HG03354 (cell line): ENCODE measurements around the gene CA11.
"Not testable (repeated sequence)": the region's sequence is repeated elsewhere in the genome, so short reads cannot be mapped to it uniquely, and the experiment has no call there.

Experiments used
- ATAC-seq: cut with Tn5 transposase; IDR thresholded peaks from one replicate; pipeline ENCODE4 v1.9.1; 2021; ENCODE audit warnings: mild to moderate bottlenecking; ENCODE audit not compliant: unreplicated experiment, poor library complexity, severe bottlenecking

The CA11 gene

DNA sequence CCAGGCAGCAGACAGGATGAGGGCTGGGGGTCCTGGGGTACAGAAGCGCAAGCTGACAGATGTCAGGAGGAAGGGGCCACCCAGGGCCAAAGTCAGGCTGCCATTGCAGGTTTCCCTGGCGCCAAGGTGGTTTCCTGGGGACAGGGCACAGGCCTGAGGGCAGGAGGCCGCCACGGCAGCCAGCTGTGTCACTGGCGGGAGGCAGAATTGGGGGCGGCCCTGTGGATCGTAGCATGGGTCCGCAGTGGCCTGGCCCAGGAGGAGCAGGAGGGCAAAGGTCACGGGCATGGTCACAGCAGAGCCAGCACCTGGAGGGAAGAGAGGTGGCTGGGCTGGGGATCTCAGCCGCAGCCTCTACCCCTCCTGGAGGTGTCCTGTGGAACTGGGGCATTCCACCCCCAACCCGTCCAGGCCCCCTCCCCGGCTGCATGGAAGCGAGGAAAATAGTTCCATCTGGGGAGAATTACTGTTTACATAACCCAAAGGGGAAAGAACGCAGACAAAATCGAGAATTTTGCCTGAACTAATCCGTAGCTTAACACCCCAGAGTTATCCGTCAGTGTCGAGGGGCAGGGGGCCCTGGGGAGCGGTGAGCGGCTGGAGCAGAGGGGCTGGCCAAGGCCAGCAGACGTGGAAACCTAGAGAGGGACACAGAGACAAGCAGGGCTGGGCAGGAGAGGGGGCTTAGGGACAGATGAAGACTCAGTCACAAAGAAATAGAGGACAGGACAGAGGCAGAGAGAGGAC lies 24.9 kb upstream of the CA11 start:
- ATAC-seq, result no peak

DNA sequence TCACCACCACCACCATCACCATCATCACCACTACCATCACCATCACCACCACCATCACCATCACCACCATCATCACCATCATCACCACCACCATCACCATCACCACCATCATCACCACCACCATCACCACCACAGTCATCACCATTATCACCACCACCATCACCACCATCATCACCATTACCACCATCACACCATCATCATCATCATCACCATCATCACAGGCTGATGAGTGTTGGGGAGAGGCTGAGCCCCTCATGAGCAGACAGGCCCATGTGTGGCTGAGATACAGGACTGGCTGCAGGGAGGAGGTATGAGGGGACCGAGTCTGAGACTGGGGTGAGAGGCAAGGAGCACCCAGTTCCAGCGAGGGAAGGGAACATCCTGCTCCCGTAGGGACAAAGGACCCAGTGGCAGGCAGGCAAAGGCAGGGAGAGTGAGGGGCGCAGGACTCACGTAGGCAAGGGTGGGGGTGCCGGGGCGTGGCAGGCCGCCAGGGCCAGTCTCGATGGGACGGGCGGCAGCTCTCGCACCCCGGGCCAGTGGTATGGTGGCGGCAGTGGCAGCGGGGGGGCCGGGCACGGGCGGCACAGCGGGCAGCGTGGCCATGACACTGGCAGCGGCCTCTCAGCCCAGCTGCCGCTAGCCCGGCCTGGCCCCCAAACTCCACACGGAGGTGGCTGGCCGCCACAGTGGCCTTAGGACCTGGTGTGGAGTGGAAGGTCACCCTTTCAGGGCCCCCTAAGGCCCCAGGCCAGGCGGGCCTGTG lies 24.1 kb upstream of the CA11 start:
- no peak for ATAC-seq

DNA sequence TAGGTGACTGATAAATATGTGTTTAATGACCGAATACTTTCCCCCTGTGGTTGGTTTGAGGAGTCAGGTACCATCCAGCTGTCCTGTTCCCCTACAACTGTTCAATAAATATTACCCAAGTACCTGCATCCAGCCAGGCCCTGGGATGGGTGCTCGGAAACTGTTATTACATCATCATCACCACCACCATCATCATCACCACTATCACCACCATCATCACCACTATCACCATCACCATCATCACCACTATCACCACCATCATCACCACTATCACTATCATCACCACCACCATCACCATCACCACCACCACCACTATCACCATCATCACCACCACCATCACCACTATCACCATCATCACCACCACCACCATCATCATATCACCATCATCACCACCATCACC lies 22.8 kb upstream of the CA11 start:
- ATAC-seq, result no peak

DNA sequence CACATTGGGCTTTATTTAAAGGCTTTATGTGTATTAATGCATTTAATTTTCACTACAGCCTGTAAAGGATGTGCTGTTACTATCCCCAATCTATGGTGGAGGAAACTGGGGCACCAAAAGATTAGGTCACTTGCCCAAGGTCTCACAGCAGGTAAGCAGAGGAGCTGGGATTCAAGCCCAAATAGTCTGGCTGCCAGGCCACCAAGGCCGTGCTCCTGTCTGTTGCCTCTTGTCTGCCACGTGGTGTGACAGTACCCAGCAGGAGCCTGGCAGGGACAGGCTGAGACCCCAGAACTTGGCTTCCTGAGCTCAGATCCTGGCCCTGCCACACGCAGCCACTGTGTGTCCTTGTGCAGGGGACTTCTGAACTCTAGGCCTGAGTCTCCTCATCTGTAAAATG lies 22.3 kb upstream of the CA11 start:
- no peak for ATAC-seq

DNA sequence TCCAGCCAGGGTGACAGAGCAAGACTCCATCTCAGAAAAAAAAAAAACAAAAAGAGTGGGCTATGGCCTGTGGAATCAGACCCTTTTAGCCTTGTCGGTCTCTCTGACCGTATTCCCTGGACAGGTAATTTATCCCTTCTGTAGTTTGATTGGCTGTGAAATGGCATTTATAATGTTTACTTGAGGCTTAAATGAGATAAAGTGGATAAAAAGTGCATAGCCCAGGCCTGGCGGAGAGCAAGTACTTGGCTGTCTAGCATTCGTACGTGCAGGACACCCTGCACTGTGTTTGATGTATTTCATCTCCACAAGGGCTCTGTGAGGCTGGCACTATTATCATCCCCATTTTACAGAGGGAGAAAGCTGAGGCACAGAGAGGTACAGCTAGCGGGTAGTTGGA lies 19.8 kb upstream of the CA11 start:
- no peak for ATAC-seq

DNA sequence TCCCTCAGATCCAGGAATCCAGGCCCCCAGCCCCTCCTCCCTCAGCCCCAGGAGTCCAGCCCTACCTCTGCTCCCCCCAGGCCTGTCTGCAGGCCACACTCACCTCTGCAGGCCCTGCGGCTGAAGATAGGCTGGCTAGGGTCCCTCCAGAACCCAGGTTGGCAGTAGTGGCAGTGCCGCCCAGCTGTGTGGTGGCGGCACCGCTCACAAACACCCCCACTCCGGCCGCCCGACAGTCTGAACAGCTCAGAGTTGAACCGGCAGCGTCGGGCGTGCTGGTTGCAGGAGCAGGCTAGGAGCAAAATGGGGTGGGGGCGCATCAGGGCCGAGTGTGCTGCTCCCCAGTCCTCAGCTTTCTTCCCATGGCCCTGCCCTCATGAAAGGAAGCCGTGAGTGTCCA lies 18.5 kb upstream of the CA11 start:
- ATAC-seq, result no peak

DNA sequence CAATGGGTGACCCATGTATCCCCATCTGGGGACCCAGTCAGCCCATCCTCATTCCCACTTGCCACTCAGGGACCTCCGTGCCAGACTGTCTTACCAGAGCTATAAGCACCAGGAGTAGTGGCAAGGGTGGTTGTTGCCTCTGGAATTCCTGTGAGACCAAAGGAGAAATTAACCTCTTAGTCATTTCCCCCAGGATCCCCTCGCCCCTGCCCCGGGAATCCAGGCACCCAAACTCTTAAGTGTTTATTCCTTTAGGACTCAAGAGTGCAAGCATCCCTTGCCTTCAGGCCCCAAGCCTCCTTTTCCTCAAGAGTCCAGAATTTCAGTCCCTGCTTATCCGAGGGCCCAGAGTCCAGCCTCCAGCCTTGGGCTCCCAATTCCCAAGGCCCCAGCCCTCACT lies 17.7 kb upstream of the CA11 start:
- no peak for ATAC-seq

DNA sequence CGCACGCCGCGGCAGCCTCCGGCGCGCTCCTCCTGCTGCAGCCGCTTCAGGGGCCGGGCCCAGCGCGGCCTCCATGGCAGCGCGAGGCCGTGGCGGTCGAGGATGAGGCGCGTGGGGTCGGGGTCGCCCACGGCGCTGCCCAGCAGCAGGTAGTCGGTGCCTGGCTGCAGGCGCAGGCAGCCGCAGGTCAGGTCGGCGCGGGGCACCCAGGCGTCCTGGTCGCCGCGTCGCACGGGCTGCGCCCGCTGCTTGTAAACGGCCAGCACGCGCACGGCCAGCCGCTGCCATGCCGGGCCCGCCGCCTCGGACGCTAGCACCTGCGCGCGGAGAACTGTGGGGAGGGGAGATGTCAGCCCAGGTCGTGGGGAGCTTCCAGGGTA lies 15.7 kb upstream of the CA11 start:
- ATAC-seq, result no peak

DNA sequence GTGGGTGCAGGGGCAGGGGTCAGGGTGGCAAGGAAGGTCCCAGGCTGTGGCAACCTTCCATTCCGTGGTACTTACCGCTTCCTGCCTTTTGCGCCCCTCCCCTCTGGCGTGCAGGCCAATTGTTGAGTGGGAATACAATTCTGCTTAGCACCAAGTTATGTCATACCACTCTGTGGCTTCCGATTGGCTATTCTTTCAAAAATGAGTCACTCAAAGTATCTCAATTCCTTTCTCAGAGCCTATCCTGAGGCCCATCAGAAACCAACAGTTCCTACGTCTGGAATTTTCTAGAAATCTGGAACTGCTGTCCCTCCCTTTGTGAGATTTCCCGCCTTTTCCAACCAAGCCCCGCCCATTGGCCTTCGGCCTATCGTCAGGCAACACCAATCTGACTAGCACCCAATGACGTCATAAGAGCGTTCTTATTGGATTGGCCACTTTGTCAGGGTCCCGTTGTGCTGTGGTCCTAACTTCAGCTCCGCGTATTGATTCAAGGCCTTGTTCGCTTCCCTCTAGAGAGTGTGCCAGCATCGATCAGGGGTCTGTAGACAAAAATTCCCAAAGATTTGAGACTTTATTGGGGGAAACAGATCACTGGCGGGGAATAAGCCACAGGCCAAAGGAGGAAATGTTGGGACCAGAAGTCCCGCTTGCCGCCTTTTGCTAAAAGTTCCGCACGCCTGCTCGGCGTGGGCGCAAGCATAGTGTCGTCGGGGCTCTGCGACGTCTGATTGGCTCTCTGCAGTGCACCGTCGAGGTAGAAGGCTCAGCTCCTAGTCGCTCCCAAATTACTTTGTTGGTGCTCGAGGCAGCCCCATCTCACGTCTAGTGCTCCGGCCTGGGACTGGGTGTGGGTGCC lies 15.1 kb upstream of the CA11 start:
- ATAC-seq, result peak; percentile 91

DNA sequence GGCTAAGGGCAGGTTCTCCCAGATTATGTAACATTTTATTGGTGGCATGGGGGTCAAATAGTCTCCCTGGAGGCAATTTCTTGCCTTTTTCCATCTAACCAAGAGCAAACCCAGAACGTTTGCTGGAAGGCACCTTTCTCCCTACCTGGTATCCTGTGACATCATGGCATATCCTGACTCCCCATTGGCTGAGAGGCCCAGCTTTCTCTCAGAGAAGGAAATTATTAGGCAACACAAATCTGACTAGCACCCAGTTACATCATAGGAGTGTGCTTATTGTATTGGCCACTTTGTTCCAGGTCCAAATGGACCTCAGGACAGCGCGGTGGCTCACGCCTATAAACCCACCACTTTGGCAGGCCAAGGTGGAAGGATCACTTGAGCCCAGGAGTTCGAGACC lies 13.8 kb upstream of the CA11 start:
- ATAC-seq, result no peak

DNA sequence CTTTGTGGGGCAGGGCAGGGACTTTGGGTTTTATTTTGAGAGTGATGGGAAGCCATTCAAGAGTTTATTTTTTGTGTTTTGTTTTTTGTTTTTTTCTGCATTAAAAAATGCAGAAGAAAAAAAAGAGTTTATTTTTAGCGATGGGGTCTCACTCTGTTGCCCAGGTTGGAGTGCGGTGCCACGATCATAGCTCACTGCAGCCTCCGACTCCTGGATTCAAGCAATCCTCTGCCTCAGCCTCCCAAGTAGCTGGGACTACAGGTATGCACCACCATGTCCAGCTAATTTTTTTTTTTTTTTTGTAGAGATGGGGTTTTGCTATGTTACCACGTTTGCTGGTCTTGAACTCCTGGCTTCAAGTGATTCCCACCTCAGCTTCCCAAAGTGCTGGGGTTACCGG lies 12.5 kb upstream of the CA11 start:
- ATAC-seq, result no peak

DNA sequence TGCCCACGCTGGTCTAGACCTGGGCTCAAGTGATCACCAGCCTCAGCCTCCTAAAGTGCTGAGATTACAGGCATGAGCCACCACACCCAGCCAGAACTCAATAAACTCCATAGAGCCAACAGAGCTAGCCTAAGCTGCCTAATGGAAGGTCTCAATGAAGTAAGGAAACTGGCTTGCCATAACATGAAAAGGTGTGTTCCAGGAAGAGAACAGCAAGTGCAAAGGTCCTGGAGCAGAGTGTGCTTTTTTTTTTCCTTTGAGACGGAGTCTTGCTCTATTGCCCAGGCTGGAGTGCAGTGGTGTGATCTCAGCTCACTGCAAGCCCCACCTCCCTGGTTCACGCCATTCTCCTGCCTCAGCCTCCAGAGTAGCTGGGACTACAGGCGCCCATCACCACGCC lies 11.8 kb upstream of the CA11 start:
- ATAC-seq, result not testable (repeated sequence)

DNA sequence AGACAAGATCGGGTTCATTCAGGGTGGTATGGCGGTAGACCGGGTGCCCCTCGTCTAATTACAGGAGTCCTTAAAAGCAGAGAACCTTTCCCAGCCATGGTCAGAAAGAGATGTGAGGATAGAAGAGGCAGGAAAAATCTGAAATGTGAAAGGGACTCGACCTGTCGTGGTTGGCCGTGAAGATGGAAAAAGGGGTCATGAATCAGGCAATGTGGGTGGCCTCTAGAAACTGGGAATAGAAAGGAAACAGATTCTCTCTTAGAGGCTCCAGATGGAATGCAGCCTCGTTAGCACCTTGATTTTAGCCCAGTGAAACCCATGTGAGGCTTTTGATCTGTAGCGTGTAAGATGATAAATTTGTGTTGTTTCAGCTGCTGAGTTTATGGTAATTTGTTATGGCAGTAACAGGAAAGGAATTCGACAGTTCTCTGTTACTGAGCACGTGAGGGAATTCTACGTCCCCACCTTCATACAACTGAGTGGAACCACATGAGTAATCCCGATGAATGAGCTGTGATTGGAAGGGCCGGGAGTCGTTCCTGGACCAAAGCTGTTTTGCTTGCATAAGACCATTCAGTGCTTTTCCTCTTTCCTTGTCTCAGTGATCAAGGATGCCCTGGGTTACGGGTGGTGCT lies 11.0 kb upstream of the CA11 start:
- ATAC-seq, result no peak

DNA sequence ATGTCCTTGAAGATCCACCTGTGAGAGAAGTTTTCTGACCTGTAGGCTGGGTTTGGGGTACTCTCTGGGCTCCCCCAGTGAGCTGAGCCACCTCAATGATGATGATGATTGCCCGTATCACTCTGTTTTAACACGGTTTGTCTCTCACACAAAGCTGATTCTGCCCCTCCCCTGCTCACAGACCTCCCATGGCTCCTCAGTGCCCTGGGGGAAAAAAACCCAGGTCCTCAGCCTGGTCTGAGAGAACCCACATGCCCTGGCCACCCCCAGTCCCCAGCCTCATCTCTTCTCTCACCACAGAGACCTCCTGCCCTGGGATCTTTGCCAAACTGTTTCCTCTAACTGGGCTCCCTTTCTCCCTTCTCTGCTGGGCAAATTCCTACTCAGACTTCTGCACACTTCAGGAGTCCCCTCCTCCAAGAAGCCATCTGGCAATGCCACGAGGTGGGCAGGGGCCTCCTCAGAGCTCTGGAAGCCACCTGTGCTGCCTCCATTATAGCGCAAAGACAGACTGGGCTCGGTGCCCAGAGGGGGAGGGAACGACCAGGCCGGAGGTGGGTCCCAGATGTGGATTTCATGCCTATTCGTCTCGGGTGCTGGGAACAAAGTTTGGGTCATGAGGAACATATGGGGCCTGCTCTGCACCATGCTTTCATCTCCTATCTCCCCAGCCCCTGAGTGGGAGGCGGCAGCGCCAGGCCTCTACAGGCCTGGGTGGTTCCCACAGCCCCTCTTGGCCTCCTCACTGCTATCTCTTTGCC lies 8.5 kb upstream of the CA11 start:
- ATAC-seq, result no peak

DNA sequence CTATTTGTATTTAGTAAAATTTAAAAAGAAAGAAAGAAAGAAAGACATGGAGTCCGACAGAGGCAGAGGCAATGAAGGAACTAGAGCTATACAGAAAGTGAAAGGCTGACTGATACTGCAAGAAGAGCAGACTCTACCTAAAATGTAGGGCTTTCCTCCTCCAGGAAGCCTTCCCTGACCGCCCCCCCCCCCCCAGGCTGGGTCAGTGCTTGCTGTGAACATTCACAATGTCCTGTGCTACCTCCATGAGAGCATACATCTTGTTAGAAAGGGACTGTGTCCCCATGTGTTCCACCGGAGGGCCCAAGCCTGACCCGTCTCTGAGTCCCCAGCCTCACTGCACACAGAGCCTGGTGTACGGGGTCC lies 5.7 kb upstream of the CA11 start:
- ATAC-seq, result no peak

DNA sequence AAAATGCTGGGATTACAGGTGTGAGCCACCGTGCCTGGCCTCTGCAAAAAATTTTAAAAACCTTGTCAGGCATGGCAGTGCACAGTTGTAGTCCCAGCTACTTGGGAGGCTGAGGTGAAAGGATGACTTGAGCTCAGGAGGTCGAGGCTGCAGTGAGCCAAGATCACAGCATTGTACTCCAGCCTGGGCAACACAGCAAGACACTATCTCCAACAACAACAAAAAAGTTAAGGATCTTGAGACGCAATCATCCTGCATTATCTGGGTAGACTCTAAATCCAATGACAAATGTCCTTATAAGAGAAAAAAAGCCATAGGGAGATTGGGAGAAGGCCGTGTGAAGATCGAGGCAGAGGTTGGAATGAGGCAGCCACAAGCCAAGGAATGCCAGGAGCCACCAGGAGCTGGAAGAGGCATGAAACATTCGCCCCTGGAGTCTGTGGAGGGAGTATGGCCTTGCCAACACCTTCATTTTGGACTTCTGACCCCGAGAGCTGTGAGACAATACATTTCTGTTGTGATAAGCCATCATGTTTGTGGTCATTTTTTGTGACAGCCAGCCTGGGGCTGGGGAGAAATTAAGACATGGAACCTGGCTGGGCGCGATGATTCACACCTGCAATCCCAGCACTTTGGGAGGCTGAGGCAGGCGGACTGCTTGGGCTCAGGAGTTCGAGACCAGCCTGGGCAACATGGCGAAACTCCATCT lies 5.1 kb upstream of the CA11 start:
- ATAC-seq, result no peak

DNA sequence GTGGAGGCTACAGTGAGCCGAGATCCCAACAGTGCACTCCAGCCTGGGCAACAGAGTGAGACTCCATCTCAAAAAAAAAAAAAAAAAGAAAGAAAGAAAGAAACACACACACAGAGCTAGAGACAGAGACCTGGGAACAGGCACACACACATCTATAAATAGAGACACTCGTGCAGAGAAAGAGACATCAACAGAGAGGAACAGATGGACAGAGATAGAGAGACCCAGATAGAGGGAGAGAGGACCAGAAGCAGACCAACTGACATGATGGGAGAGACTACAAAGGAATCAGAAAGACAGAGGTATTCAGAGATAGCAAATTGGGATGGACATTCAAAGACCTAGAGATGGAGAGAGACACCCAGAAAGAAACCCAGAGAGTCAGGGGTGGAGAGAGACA lies 2.1 kb upstream of the CA11 start:
- no peak for ATAC-seq

DNA sequence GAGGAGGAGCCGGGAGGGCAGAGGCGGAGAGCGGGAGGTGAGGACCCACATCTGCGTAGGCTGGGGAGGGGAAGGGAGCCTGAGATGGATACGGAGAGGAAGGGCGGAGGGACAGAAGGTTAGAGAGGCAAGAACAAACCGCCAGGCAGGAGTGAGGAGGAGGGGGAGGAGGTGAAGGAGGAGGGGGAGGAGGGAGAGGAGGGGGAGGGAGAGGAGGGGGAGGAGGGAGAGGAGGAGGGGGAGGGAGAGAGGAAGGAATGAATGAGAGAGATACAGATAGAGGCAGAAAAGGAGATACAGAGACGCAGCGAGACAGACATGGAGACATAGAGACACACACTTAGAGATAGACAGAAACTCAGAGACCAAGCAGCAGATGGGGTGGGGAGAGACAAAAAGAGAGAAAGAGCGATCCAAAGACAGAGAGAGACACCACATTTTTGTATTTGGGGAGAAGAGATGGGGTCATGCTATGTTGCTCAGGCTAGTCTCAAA lies 782 bp upstream of the CA11 start:
- no peak for ATAC-seq

DNA sequence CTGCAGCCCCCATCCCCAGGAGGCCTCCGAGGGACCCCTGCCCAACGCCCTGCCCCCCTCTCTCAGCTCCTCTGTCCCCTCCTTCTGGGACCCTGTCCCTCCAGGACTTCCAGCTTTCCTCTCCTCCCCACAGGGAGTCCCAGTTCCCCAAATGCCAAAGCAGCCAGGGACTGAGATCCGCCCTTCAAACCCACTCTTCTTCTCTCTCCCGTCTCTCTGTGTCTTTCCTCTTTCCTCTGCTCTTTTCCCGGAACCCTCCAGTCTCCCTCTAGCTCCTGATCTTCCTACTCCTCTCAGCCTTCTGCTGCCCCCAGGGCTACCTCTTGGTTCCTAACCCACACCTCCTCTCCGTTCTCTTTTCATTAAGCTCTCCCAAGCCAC lies 377 bp downstream of the CA11 start:
- no peak for ATAC-seq
